Retinal pigment epithelial cell (primary cell): ENCODE results near the gene EPHB2.

Experiments
- DNase-seq: peaks from one replicate; pipeline ENCODE4 v3.0.0-alpha.2; 2010; ENCODE audit warnings: low read depth
- H3K4me3 ChIP-seq: 2 replicates; pipeline ENCODE4 v1.5.1; 2011; ENCODE audit warnings: mild to moderate bottlenecking, low read length, control low read depth, moderate library complexity
- TF ChIP-seq, protein P1 (sequence below): conservative IDR thresholded peaks from 2 replicates; pipeline ENCODE4 v1.5.1; 2011; ENCODE audit warnings: low read depth, low read length, control low read depth, inconsistent platforms

Gene EPHB2

DNA sequence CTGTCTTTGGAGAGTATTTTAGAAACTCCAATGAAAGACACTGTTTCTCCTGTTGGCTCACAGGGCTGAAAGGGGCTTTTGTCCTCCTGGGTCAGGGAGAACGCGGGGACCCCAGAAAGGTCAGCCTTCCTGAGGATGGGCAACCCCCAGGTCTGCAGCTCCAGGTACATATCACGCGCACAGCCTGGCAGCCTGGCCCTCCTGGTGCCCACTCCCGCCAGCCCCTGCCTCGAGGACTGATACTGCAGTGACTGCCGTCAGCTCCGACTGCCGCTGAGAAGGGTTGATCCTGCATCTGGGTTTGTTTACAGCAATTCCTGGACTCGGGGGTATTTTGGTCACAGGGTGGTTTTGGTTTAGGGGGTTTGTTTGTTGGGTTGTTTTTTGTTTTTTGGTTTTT is 203.5 kb downstream of the EPHB2 start:
- no peak for DNase-seq
- TF ChIP-seq, protein P1, sequence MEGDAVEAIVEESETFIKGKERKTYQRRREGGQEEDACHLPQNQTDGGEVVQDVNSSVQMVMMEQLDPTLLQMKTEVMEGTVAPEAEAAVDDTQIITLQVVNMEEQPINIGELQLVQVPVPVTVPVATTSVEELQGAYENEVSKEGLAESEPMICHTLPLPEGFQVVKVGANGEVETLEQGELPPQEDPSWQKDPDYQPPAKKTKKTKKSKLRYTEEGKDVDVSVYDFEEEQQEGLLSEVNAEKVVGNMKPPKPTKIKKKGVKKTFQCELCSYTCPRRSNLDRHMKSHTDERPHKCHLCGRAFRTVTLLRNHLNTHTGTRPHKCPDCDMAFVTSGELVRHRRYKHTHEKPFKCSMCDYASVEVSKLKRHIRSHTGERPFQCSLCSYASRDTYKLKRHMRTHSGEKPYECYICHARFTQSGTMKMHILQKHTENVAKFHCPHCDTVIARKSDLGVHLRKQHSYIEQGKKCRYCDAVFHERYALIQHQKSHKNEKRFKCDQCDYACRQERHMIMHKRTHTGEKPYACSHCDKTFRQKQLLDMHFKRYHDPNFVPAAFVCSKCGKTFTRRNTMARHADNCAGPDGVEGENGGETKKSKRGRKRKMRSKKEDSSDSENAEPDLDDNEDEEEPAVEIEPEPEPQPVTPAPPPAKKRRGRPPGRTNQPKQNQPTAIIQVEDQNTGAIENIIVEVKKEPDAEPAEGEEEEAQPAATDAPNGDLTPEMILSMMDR = no peak
- no peak overlapping the region for H3K4me3 ChIP-seq

DNA sequence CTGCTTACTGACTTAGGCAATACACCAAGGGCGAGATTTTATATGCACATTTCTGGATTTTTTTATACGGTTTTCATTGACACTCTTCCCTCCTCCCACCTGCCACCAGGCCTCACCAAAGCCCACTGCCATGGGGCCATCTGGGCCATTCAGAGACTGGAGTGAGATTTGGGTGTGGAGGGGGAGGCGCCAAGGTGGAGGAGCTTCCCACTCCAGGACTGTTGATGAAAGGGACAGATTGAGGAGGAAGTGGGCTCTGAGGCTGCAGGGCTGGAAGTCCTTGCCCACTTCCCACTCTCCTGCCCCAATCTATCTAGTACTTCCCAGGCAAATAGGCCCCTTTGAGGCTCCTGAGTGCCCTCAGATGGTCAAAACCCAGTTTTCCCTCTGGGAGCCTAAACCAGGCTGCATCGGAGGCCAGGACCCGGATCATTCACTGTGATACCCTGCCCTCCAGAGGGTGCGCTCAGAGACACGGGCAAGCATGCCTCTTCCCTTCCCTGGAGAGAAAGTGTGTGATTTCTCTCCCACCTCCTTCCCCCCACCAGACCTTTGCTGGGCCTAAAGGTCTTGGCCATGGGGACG is 204.1 kb downstream of the EPHB2 start:
- TF ChIP-seq, protein P1 = no peak
- DNase-seq = no peak
- H3K4me3 ChIP-seq = no peak overlapping the region

DNA sequence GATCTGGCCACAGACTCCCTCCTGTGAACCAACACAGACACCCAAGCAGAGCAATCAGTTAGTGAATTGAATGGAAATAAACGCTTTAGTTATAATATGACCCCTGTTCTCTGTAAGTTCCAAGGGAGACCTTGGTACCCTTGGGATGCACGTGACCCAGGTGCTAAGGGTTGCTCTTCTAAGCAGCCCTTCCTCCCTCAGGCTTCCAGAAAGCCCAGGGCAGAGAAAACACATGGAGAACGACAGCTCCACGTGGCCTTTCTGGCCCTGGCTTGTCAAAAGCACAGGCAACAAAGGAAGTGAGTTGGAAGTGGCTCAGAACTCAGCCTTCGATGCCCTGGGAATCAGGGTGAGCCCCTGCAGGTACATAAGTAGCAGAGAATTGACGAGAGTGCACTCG is 204.6 kb downstream of the EPHB2 start:
- TF ChIP-seq, protein P1 = no peak
- no peak overlapping the region for H3K4me3 ChIP-seq
- DNase-seq = no peak

DNA sequence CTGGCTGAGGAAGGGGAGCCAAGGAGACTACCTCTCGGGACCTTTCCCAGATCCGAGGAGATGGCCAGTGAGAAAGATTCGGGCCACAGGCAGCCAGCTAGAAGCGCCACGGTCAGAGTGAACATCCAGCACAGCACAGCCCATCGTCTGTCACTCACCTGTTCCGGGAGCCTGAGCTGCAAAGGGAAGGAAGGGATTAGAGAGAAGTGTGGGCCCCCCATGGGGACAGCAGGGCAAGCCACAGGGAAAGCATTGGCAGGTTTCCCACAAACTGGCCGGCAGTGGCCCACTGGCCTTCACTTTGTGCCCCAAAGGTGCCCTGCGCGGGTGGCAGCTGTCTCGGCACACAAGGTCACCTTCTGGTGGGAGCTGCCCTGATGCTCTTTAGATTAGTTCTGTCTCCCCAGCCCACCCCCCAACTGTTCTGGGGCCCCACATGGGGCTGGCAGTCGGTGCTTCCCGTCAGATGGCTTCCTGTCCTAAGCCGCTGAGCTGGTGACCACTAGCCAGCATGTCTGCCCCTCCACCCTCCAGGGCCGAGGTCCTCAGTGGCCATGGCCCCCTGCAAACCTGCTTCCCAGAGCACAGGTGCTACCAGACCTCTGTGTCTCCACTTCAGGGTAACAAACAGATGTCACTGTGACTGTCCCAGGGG is 205.3 kb downstream of the EPHB2 start:
- TF ChIP-seq, protein P1 = no peak
- peak overlapping the region; percentile 0 for H3K4me3 ChIP-seq
- DNase-seq = no peak

DNA sequence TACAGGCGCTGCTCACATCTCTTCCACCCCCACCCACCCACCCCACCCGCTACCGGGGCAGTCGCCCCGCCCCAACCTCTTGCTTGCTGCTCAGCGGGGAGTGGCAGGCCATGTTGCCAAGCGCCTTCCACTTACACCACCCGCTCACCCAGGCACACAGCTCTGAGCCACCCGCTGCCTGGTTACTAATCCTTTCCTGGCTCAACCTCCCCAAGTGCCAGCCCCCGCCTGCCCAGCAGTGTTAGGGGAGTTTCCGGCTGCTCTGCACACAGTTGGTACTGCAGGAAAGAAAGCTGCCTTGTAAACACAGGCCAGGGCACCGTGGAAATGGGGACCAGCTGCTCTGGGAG is 205.8 kb downstream of the EPHB2 start:
- peak; percentile 78 for DNase-seq
- TF ChIP-seq, protein P1 = no peak
- no peak overlapping the region for H3K4me3 ChIP-seq

DNA sequence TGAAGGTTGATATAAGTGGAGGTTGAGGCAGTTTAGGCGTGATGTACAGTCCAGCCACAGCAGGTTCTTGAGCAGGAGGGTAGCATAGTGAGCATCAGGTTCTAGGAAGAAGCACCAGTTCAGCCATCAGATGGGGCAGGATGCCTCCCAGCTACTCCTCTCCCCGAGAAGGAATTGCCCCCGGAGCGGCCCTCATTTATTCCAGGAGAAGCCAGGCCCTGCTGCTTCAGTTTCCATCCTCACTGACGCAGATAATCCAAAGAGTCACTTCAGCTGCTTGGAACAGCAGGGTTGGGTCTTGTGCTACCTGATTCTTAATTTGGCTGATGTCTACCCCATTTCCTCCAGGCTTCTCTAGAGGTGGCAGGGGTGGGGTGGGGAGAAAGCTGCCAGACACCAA is 207.3 kb downstream of the EPHB2 start:
- no peak for DNase-seq
- TF ChIP-seq, protein P1 = no peak
- no peak overlapping the region for H3K4me3 ChIP-seq

DNA sequence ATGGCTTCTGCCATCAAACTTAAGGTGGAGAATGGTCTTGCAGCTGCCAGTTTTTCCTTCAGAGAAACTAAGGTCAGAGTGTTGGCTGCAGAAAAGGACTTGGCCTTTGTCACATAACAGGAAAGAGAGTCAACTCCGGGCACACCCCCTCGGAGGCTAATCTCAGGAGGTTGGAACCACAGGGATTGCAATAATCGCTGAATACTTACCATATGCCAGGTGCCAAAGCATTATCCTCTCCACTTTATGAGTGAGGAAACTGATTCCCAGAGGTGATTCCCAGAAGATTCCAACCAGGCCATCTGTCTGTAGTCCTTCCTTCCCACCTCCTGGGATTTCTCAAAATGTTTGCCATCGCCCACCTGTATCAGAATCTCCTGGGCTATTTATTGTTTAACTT is 208.0 kb downstream of the EPHB2 start:
- TF ChIP-seq, protein P1 = no peak
- DNase-seq = no peak
- H3K4me3 ChIP-seq = no peak overlapping the region
